ENCODE results near the gene RTL10.
"Not testable (repeated sequence)": the region's sequence is repeated elsewhere in the genome, so short reads cannot be mapped to it uniquely, and the experiment has no call there.

RTL10 gene

GRCh38 chr22:19889951-19890350, 35.3 kb upstream of the RTL10 start:
- Histone ChIP-seq H3K4me3 (ENCODE audit: low read depth in 1 of 5, low read length in 5 of 5) (no peak overlapping the region), H3K9me3 (ENCODE audit: control insufficient read depth in 5 of 5, low read length in 5 of 5) (no peaks in the 10 kb centered on the region), H3K36me3 (ENCODE audit: control insufficient read depth in 5 of 5, insufficient read depth in 5 of 5, low read length in 5 of 5) (peaks cover 0 to 44% (median 18%) of the 10 kb centered on the region in 5 donors), H3K9ac (ENCODE audit: low read length in 5 of 5) (no peak overlapping the region), H3K4me1 (ENCODE audit: control insufficient read depth in 5 of 5, insufficient read depth in 5 of 5, low read length in 5 of 5) (peaks cover 2 to 36% (median 15%) of the 10 kb centered on the region in 5 donors), H3K27ac (ENCODE audit: low read depth, low read length) (no peak overlapping the region), H3K27me3 (ENCODE audit: control insufficient read depth in 5 of 5, insufficient read depth in 4 of 5, low read length in 5 of 5) (no peaks in the 10 kb centered on the region)

- no peak overlapping the region for H3K4me3 ChIP-seq (ENCODE audit: low read depth in 1 of 5, low read length in 5 of 5)
- H3K4me1 ChIP-seq (ENCODE audit: control insufficient read depth in 5 of 5, insufficient read depth in 5 of 5, low read length in 5 of 5): peaks cover 2 to 36% (median 15%) of the 10 kb centered on the region in 5 donors
- no peaks in the 10 kb centered on the region for H3K9me3 ChIP-seq (ENCODE audit: control insufficient read depth in 5 of 5, low read length in 5 of 5)
- no peak overlapping the region for H3K9ac ChIP-seq (ENCODE audit: low read length in 5 of 5)
- no peaks in the 10 kb centered on the region for H3K27me3 ChIP-seq (ENCODE audit: control insufficient read depth in 5 of 5, insufficient read depth in 4 of 5, low read length in 5 of 5)
- H3K27ac ChIP-seq (ENCODE audit: low read depth, low read length): no peak overlapping the region
- H3K36me3 ChIP-seq (ENCODE audit: control insufficient read depth in 5 of 5, insufficient read depth in 5 of 5, low read length in 5 of 5): peaks cover 0 to 29% (median 8%) of the 10 kb centered on the region in 5 donors
These were observed 33.6 kb upstream of the RTL10 start for GRCh38 chr22:19888131-19888746.

GRCh38 chr22:19887256-19887985, 32.7 kb upstream of the RTL10 start:
- Histone ChIP-seq H3K27me3 (ENCODE audit: control insufficient read depth in 5 of 5, insufficient read depth in 4 of 5, low read length in 5 of 5) (no peaks in the 10 kb centered on the region), H3K9me3 (ENCODE audit: control insufficient read depth in 5 of 5, low read length in 5 of 5) (no peaks in the 10 kb centered on the region), H3K9ac (ENCODE audit: low read length in 5 of 5) (no peak overlapping the region), H3K4me3 (ENCODE audit: low read depth in 1 of 5, low read length in 5 of 5) (no peak overlapping the region), H3K4me1 (ENCODE audit: control insufficient read depth in 5 of 5, insufficient read depth in 5 of 5, low read length in 5 of 5) (peaks cover 2 to 35% (median 15%) of the 10 kb centered on the region in 5 donors), H3K27ac (ENCODE audit: low read depth, low read length) (no peak overlapping the region), H3K36me3 (ENCODE audit: control insufficient read depth in 5 of 5, insufficient read depth in 5 of 5, low read length in 5 of 5) (peaks cover 0 to 28% (median 4%) of the 10 kb centered on the region in 5 donors)

GRCh38 chr22:19886605-19887255, 32.1 kb upstream of the RTL10 start:
- no peaks in the 10 kb centered on the region for H3K9me3 ChIP-seq (ENCODE audit: control insufficient read depth in 5 of 5, low read length in 5 of 5)
- H3K4me1 ChIP-seq (ENCODE audit: control insufficient read depth in 5 of 5, insufficient read depth in 5 of 5, low read length in 5 of 5): peaks cover 2 to 32% (median 18%) of the 10 kb centered on the region in 5 donors
- H3K4me3 ChIP-seq (ENCODE audit: low read depth in 1 of 5, low read length in 5 of 5): no peak overlapping the region
- H3K27me3 ChIP-seq (ENCODE audit: control insufficient read depth in 5 of 5, insufficient read depth in 4 of 5, low read length in 5 of 5): no peaks in the 10 kb centered on the region
- H3K9ac ChIP-seq (ENCODE audit: low read length in 5 of 5): no peak overlapping the region
- H3K36me3 ChIP-seq (ENCODE audit: control insufficient read depth in 5 of 5, insufficient read depth in 5 of 5, low read length in 5 of 5): peaks cover 0 to 22% (median 4%) of the 10 kb centered on the region in 5 donors
- no peak overlapping the region for H3K27ac ChIP-seq (ENCODE audit: low read depth, low read length)

- no peak overlapping the region for H3K9ac ChIP-seq (ENCODE audit: low read length in 5 of 5)
- peaks cover 2 to 32% (median 23%) of the 10 kb centered on the region in 5 donors for H3K4me1 ChIP-seq (ENCODE audit: control insufficient read depth in 5 of 5, insufficient read depth in 5 of 5, low read length in 5 of 5)
- no peak overlapping the region for H3K27ac ChIP-seq (ENCODE audit: low read depth, low read length)
- H3K36me3 ChIP-seq (ENCODE audit: control insufficient read depth in 5 of 5, insufficient read depth in 5 of 5, low read length in 5 of 5): peaks cover 0 to 17% (median 4%) of the 10 kb centered on the region in 5 donors
- no peaks in the 10 kb centered on the region for H3K27me3 ChIP-seq (ENCODE audit: control insufficient read depth in 5 of 5, insufficient read depth in 4 of 5, low read length in 5 of 5)
- H3K4me3 ChIP-seq (ENCODE audit: low read depth in 1 of 5, low read length in 5 of 5): no peak overlapping the region
- H3K9me3 ChIP-seq (ENCODE audit: control insufficient read depth in 5 of 5, low read length in 5 of 5): no peaks in the 10 kb centered on the region
These were observed 31.3 kb upstream of the RTL10 start for GRCh38 chr22:19885841-19886592.

- no peaks in the 10 kb centered on the region for H3K27me3 ChIP-seq (ENCODE audit: control insufficient read depth in 5 of 5, insufficient read depth in 4 of 5, low read length in 5 of 5)
- H3K4me3 ChIP-seq (ENCODE audit: low read depth in 1 of 5, low read length in 5 of 5): no peak overlapping the region
- peaks cover 0 to 18% (median 4%) of the 10 kb centered on the region in 5 donors for H3K36me3 ChIP-seq (ENCODE audit: control insufficient read depth in 5 of 5, insufficient read depth in 5 of 5, low read length in 5 of 5)
- no peaks in the 10 kb centered on the region for H3K9me3 ChIP-seq (ENCODE audit: control insufficient read depth in 5 of 5, low read length in 5 of 5)
- no peak overlapping the region for H3K9ac ChIP-seq (ENCODE audit: low read length in 5 of 5)
- no peak overlapping the region for H3K27ac ChIP-seq (ENCODE audit: low read depth, low read length)
- peaks cover 2 to 39% (median 23%) of the 10 kb centered on the region in 5 donors for H3K4me1 ChIP-seq (ENCODE audit: control insufficient read depth in 5 of 5, insufficient read depth in 5 of 5, low read length in 5 of 5)
These were observed 30.5 kb upstream of the RTL10 start for GRCh38 chr22:19884954-19885751.

GRCh38 chr22:19884161-19884953, 29.7 kb upstream of the RTL10 start:
- no peak overlapping the region for H3K4me3 ChIP-seq (ENCODE audit: low read depth in 1 of 5, low read length in 5 of 5)
- H3K27ac ChIP-seq (ENCODE audit: low read depth, low read length): no peak overlapping the region
- peaks cover 2 to 39% (median 23%) of the 10 kb centered on the region in 5 donors for H3K4me1 ChIP-seq (ENCODE audit: control insufficient read depth in 5 of 5, insufficient read depth in 5 of 5, low read length in 5 of 5)
- no peaks in the 10 kb centered on the region for H3K27me3 ChIP-seq (ENCODE audit: control insufficient read depth in 5 of 5, insufficient read depth in 4 of 5, low read length in 5 of 5)
- peaks cover 0 to 24% (median 5%) of the 10 kb centered on the region in 5 donors for H3K36me3 ChIP-seq (ENCODE audit: control insufficient read depth in 5 of 5, insufficient read depth in 5 of 5, low read length in 5 of 5)
- no peak overlapping the region for H3K9ac ChIP-seq (ENCODE audit: low read length in 5 of 5)
- H3K9me3 ChIP-seq (ENCODE audit: control insufficient read depth in 5 of 5, low read length in 5 of 5): no peaks in the 10 kb centered on the region

GRCh38 chr22:19883446-19883845, 28.8 kb upstream of the RTL10 start:
- peaks cover 2 to 39% (median 23%) of the 10 kb centered on the region in 5 donors for H3K4me1 ChIP-seq (ENCODE audit: control insufficient read depth in 5 of 5, insufficient read depth in 5 of 5, low read length in 5 of 5)
- not testable (repeated sequence) for H3K9me3 ChIP-seq (ENCODE audit: control insufficient read depth in 5 of 5, low read length in 5 of 5); H3K9ac ChIP-seq (ENCODE audit: low read length in 5 of 5); H3K4me3 ChIP-seq (ENCODE audit: low read depth in 1 of 5, low read length in 5 of 5); H3K27me3 ChIP-seq (ENCODE audit: control insufficient read depth in 5 of 5, insufficient read depth in 4 of 5, low read length in 5 of 5); H3K27ac ChIP-seq (ENCODE audit: low read depth, low read length)
- peaks cover 0 to 20% (median 6%) of the 10 kb centered on the region in 5 donors for H3K36me3 ChIP-seq (ENCODE audit: control insufficient read depth in 5 of 5, insufficient read depth in 5 of 5, low read length in 5 of 5)
